ENCODE data around the gene CRTC2. TPM values are rescaled to one million over a fixed set of nuclear protein-coding genes. Genes with fewer than 3 reads are reported as not detected.
A peak's percentile ranks its signal among the peaks of the same experiment; 100 is the strongest.

CRTC2 gene
- total and polyA plus RNA-seq, 9 of the 15 experiments (the other 6 are each of a cell fraction or from before 2014, with no cell fraction given): 2.7 to 26.4 (median 10.2) TPM

- TF ChIP-seq, protein P1, sequence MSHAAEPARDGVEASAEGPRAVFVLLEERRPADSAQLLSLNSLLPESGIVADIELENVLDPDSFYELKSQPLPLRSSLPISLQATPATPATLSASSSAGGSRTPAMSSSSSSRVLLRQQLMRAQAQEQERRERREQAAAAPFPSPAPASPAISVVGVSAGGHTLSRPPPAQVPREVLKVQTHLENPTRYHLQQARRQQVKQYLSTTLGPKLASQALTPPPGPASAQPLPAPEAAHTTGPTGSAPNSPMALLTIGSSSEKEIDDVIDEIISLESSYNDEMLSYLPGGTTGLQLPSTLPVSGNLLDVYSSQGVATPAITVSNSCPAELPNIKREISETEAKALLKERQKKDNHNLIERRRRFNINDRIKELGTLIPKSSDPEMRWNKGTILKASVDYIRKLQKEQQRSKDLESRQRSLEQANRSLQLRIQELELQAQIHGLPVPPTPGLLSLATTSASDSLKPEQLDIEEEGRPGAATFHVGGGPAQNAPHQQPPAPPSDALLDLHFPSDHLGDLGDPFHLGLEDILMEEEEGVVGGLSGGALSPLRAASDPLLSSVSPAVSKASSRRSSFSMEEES (CRISPR knock-in tag; IDR thresholded peaks at IDR 0.05): no peak
- TF ChIP-seq ZNF77 (CRISPR knock-in tag; IDR thresholded peaks at IDR 0.05) (no peak), CHD7 (IDR thresholded peaks at IDR 0.05; ENCODE audit: low read depth, low read length) (no peak), NFRKB (IDR thresholded peaks at IDR 0.05; ENCODE audit: low read depth) (peak; percentile 36; the same call in 1 of the 2 replicates), NCOA1 (IDR thresholded peaks at IDR 0.05; ENCODE audit: low read depth) (no peak), ZNF778 (CRISPR knock-in tag; IDR thresholded peaks at IDR 0.05) (no peak), MCM3 (IDR thresholded peaks at IDR 0.05) (no peak), ZNF133 (CRISPR knock-in tag; IDR thresholded peaks at IDR 0.05) (no peak), FUS (optimal IDR thresholded peaks at IDR 0.05; ENCODE audit: low read depth, low read length) (no peak), THRA (IDR thresholded peaks at IDR 0.05) (no peak)
- TF ChIP-seq, protein P2, sequence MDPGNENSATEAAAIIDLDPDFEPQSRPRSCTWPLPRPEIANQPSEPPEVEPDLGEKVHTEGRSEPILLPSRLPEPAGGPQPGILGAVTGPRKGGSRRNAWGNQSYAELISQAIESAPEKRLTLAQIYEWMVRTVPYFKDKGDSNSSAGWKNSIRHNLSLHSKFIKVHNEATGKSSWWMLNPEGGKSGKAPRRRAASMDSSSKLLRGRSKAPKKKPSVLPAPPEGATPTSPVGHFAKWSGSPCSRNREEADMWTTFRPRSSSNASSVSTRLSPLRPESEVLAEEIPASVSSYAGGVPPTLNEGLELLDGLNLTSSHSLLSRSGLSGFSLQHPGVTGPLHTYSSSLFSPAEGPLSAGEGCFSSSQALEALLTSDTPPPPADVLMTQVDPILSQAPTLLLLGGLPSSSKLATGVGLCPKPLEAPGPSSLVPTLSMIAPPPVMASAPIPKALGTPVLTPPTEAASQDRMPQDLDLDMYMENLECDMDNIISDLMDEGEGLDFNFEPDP (CRISPR knock-in tag; IDR thresholded peaks at IDR 0.05): no peak
Measured at GRCh38 chr1:153922972-153923925, 35.2 kb downstream of the CRTC2 start, which contains the start of gene GATAD2B (continued).

Data from K562 (cell line).